NCI-H345 treated with DMSO at 0.1 percent for 48 hours (cell line): ENCODE data around the gene WDR27.

ENCODE experiments used
- DNase-seq: peaks from one replicate; lab custom pipeline; 2025; ENCODE audit not compliant: unreplicated experiment; lab: John Stamatoyannopoulos, UW

Gene WDR27

DNA sequence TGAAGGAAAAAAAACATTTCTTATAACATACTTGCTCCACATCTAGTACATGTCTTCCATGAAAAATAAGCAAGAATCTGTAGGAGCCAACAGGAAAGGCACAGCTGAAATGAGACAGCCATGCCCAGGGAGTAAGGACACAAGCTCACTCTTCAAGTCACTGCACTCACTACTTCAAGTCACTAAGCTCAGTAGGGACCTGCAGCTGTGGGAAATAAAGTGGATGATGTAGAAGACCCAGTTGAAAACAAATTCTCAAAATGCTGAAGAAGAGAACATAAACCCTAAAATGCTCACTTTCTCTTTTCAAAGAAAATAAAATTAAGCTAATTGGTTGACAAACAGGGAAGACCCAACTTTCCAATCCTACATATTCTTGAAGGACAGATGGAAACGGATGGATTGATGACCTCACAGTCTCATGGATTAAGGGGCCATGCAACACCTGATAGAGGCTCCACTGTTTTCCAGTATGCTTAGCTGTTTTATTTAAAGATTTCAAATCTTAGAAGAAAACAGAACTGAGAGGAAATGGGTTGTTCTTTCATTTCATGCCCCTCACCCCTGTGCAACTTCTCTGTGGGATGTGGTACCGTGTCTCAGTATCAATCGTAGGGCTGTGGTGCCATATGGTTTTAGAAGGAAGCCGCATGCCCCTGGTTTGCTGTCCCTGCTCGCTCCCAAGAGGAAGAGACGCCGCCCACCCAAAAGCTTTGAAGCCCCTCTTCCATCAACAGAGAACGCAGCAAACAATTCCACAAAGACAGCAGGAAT lies 133.3 kb downstream of the WDR27 start:
- DNase-seq: no peak

DNA sequence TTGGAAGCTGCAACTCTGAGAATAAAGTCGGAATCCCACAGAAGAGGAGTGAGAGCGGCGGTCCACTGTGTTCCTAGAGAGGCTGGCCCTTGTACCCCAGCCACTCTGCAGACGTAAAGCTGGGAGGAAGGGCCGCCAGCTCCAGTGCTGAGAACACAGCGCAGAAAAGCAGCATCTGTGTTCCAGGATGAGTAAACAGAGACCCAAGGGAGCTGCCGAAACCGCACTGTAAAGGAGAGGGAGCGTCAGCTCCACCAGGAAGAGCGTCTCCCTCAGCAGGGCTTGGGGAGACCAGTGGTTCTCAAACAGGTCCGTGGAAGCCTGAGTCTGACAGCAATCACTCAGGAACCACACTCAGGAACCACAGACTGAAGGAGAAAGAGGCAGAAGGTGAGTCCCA lies 134.0 kb downstream of the WDR27 start:
- no peak for DNase-seq

DNA sequence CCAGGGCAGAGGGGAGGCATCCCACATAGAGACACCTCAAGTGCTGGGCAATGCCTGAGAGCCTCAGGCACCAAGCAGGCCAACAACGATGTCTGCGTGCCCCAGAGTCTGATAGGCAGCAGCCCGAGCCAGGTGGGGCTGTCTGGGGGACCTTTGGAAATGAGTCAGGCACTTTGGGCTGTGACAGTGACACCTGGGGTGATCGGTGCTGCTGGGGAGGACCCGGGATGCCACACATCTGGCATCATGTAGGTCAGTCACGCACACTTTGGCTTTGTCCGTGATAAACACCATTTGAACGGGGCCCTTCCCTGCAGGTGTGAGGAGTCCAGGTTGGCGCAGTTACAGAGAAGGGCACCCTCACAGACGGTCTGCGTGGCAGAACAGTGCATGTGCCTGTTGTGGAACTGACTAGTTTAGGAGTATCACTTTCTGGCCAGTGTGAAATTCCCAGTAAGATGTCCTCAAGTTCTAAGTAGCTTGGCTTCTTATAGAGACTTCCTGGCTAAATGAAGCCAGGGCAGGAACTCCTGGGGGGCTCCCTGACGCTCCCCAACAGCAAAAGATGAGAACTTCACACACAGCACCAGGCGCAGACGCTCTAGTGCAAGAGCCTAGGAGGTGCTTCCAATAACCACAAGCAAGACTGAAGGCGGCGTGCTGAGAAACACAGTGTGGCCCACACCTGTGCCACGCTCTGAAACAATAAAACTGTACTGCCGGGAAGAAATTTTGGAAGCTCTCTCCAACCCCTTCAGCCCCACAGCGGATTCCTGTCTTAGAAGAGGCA lies 134.7 kb downstream of the WDR27 start:
- DNase-seq: no peak

DNA sequence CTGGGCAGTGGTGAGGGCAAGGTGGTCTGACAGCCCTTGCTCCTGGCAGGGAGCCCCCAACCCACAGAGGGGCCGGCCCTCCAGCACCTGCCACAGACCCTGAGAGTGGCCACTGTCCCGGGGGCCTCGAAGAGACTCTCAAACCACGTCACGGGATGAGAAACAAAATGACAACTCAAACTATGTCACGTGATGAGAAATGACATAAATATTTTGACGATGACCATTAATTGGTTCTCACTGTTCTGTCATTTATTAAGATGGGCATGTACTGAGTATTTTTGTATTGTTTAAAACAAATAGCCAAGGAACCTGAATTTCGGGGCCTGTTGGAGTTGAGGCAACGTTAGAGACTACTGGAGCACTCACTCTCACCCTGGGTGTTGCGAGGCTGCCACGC lies 135.5 kb downstream of the WDR27 start:
- DNase-seq: no peak

DNA sequence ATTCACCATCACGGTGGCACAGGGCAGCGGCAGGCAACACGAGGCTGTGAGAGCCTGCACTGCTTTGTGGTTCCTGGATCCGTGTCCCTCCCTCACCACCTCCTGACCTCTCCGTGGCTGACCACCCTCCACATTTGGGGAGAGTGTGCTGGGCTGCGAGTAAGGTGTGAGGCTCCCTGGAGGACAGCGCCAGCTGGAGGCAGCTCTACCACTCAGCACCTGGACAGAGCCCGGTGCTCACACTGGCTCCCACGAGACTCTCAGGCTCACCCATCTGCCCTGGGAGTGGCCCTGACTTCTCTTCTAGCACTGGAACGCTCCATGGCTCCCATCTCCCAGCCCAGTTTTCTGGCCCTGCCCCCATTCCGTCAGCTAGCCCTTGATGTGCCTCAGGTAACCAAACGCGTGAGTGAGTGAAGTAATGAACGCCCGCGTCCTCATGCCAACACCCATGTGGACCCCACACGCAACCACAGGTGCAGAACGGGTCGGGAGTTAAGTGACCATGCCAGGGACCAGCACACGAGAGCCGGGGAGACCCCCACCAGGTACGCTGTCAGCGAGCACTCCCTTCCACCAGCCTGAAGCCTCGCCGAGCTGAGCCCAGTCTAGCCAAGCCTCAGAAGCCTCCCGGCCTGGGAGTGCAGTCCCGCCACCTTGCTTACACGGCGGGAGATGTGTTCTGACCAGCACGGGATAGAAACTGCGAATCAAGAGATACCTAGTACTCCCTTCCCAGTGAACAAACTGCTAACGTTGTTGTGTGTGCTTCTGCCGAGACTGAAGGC lies 137.2 kb downstream of the WDR27 start:
- DNase-seq: no peak

DNA sequence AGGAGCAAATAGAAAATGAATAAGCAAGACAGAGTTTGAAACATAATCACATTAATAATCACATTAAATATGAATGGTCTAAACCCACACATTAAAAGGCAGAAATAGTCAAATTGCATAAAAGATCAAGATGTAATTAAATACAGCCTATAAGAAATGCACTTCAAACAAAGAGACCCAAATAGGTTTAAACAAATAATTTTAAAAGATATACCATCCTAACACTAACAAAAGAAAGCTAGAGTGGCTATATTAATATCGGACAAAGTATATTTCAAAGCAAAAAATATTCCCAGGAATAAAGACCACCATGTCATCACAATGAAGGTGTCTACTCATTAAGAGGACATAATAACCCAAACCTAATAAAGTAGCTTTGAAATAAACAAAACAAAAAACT lies 140.2 kb downstream of the WDR27 start:
- no peak for DNase-seq

DNA sequence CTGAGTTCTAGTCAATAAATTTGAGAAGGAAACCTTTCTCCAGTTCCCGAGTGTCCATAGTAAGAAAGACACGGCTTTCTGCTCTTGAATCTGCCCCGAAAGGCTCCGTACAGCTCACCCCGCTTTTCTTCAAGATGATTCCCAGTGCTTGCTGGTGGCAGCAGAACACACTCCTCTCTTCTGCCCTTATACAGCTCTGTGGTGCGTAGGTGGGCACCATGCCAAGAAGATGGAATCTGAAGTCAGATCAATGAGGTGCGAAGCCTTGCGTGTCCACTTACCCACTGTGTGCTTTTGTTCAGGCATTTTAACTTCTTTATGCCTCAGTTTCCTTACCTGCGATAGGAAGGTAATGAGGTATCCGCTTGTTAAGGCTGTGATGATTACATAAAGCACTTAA lies 142.2 kb downstream of the WDR27 start:
- no peak for DNase-seq

DNA sequence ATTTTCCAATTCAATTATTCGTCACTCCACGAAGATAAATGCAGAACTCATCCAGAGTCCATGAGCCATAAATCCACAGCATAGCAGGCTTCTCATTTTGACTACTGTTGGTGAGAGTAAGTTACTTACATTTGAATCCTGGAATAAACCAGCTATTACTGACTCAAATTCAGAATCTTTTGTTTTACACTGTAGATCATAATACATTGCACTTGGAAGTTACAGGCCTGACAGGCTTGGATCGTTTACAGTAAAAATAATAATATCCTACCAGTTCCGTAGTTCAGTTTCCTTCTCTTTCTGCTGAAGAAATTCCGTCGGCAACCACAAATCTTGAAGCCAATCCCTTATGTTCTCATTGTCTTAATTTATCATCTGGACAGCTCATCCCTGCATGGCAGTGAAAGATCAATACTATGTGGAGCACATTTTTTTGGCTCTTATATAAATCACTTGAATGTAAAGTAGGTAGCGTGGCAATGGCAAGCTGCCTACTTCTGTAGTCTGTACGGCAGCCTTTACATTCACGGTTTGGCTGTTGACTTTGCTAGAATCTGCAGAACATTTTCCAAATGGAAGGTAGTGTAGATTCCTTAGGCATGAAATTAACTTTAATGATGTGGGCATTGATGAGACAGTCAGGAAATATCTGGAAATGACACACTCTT lies 142.9 kb downstream of the WDR27 start:
- DNase-seq: no peak

DNA sequence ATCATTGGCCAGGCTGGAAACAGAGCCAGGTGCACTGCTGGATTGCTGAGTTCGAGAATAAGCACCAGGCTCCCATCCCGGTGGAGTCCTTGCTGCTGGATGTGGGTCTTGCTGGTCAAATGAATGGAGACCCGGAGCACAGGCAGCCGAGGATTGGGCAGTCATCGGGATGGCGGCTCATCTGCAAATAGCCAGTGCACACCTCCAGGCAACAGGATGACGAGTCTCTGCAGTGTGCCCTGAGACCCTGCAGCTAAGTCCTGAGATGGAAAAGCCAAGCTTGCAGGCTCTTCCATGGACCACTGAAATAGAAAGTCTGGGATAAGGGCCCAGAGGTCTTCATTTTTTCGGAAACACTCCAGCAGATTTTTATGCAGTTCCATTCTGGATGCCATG lies 143.5 kb downstream of the WDR27 start:
- DNase-seq: no peak

DNA sequence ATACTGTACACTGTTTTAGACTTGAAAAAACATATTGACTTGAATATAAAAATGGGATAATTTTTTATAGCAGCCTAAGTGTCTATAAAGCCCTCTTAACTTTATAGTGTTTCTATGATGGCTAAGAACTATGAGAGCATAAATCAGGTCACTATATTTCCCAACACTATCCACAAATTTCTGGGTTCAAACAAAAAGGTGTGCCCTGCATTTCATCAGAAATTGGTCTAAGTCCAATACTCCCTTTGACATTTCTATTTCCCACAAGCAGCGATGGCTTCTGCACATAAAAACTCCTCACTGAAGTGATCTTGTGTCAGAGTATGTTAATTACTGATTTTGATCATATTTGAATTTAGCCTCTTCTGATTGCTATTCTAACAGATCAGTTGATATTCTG lies 143.9 kb downstream of the WDR27 start:
- no peak for DNase-seq

DNA sequence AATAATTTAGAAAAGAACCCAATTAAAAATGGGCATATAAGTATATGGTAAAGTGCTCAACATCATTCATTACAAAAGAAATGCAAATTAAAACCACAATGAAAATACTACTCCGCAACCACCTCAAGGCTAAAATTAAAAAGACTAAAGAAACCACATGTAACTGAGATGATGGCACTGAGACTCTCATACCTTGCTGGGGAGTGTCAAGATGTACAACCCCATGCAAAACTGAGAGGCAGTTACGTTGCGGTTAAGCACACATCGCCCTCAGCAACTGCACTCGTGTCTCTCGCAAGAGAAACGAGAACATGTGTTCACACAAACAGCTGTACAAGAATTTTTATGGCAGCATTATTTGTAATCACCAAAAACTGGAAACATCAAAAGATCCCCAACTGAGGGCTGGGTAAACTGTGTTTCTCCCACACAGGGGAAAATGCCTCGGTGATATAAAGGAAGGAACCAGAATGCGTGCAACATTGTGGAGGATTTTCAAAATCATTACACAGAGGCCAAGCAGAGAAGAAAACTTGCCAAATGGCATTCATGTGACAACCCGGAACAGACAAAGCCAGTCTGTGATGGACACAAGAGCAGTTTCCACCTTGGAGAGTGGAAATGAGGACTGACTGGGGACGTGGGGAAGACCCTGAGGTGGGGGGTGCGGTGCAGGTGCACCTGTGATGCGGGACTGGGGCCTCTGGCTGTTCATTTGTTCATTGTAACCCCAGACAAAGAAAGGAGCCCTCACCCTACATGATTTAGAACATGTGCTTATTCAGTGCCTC lies 144.9 kb downstream of the WDR27 start:
- DNase-seq: no peak

DNA sequence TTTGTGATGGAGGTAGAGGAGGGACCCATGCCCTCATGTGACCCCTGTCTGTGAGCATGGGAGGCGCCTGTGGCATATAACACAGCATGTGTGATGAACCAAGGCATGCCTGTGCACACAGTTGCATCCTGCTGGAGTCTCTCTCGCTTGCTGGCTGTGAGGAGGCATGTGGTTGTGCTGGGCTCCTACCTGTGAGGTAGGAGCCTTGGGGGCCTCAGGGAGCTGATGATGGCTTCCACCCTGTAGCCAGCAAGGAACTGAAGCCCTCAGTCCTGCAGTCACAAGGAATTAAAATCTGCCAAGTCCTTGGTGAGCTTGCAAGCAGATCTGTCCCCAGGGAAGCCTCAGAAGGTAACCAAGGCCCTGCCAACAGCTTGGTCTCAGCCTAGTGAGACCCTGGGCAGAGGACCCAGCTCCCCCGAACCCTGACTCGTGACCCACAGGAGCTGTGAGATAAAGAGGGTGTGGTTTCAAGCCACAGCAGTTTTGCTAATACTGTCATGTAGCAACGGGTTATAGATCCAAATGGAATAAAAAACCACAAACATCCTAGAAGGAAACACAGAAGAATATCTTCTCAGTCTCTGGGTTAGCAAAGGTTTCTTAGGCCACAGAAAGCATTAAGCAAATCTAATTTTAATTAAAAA lies 145.7 kb downstream of the WDR27 start:
- no peak for DNase-seq

DNA sequence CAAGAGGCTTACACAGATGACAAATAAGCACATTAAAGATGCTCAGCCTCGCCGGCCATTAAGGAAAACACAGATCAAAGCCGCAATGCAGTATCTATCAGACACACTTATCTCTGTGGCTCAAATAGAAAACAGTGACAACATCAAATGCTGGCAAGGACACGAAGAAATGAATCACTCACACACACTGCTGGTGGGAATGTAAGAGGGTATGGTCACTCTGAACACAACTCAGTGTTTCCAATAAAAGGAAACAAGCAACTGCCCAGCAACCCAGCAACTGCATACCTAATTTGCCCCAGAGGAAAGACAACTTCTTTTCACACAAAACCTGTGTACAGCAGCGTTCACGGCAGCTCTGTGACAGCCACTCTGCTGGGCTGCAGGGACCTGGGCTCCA lies 155.8 kb downstream of the WDR27 start:
- DNase-seq: no peak

DNA sequence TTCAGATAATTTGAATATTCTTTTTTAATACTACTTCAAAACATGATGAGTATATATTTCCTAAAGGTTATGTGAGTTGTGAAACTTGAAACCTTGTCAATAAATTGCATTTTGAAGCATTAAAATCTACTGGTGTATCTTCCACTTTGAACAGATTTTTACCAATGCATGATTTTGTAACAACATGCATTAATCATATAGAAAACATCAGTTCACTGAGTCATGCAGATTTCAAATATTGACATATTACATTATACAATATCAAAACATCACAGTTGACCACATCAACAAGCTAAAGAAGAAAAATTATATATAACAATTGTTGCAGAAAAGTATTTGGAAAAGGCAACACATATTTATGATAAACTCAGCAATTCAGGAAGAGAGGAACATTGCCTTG lies 158.1 kb downstream of the WDR27 start:
- no peak for DNase-seq

DNA sequence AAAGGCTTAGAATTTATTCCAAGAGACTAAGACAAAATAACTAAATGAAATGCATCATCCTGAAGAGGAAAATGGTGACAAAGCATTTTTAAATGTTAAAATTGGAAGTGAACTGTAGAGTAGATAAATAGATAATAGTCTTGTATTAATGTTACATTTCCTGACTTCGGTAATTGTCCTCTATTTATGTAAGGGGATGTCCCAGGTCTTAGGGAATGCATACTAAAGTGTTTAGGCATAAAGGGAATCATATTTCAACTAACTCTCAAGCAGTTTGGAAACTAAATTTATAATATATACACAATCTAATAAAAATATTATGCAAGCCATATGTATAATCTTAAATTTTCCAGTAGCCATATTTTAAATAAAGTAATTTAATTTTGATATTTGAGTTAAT lies 159.3 kb downstream of the WDR27 start:
- DNase-seq: no peak

DNA sequence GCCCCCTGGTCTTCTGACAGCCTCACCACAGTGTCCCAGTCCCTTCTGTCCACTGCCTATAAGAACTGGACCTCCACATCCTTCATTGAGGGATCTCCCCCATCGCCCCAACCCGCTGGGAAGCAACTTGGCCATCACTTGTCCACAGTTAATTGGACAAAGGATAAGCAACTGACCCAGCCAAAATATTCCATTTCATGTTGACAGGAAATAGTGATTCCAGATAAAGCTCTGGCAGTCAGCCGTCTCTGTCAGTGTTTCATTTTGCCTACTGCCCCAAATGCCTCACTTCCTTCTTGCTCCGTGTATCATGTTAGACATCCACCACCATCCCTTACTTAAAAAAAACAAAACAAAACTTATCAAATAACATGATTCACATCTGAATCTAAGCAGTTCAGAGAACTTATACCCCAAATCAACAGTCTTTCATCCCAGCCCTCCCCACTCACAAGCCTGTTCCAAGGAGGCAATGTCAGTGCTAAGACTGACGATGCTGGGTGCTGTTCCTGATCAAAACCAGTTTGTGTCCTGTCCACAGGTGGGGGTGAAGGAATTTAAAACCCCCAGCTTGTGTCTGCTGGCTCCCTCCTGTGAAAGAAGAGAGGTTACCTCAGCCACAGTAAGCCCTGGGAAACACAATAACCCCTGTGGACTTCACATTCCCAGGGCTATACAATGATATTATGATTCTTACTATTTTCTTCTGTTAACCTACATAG lies 162.5 kb downstream of the WDR27 start:
- DNase-seq: no peak

DNA sequence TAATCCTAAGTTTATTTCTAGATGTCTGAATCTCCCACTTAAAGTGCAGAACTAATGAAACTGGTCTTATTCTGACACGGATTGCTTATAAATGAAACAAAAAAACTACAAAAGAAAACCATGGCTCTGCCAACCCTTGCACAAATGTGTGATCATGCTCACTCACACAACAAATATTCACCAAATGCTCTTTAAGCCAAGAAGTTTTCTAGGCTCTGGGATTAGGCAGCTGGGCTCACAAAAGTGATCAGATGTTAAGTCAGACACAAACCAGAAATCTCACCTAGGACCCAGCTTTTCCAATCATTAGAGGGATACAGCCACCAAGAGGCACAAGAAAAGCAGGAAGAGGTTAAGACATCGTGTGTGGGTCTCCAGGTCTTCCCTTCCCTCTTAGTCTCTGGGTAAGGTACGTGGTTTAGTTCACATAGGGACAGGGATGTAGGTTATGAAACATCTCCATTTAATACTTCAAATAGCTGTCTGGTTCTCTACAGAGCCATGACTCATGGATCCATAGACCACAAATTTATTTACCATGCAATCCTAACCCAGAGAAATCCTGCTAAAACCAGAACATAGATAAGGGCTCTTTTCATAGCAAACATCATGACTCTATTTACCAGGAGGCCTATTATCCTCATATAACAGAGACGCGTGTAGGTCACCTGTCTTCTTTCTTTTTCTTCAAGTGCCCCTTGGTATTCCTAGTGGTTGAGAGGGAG lies 165.2 kb downstream of the WDR27 start:
- DNase-seq: no peak

DNA sequence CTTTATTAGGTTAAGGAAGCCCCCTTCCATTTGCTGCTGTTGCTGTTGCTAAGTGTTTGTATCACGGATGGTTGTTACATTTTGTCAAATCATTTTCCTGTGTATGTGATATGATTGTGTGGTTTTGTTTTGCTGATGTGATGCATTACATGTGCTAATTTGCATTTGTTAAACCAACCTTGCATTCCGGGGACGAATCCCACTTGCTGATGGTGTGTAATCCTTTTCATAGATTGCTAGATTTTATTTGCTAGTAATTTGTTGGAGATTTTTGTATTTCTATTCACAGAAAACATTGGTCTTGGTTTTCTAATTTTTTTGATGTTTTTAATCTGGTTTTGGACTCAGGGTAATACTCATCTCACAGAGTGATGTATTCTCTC lies 167.8 kb downstream of the WDR27 start:
- DNase-seq: no peak
